HG02642 (cell line): ENCODE data around the gene SLC26A11.

Experiments
- ATAC-seq: cut with Tn5 transposase; IDR thresholded peaks from one replicate; pipeline ENCODE4 v1.9.1; 2021; ENCODE audit warnings: mild to moderate bottlenecking; ENCODE audit not compliant: unreplicated experiment, poor library complexity

SLC26A11 gene

GRCh38 chr17:80216473-80217456 lies 3.5 kb upstream of the SLC26A11 start:
- no peak for ATAC-seq

DNA sequence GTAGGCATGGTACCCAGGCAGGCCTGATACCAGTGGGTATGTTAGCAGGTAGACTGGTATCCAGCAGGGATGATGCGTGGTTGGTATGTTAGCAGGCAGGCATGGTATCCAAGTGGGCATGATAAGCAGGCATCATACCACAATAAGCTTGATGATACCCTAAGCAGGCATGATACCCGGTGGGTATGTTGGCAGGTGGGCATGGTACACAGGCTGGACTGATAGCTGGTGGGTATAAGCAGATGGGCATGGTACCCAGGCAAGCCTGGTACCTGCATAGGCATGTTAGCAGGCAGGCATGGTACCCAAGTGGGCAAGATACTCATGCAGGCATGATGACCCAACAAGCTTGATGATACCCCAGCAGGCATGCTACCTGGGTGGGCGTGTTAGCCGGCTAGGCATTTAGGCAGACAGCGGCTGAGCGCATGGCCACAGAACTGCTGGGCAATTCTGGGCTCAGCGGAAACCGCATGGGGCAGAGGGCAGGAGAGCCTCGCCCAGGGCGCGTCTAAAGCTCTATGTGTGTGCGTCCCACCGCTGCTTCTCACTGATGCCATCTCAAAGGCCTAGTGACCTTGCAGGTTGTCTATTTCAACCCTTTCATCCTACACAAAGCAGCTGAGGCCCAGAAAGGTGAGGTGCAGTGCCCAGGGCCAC lies 2.4 kb upstream of the SLC26A11 start:
- no peak for ATAC-seq

DNA sequence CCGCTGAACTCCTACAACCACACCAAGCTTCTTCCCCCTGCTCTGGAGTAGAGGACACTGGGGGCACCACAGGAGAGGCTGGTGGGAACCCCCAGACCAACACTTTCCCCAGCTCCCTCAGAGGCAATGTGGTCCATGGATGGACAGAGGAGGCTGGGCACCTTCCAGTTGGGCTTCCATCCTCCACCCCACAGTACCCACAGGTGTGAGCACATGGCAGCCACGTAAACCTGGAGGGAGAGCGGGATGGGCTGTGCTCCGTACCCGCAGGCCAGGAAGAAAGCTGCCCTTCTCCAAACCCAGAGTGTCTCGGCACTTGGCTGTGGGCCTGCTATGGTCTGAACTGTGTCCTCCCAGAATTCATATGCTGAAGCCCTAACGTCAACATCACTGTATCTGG lies 1.8 kb upstream of the SLC26A11 start:
- ATAC-seq: no peak

DNA sequence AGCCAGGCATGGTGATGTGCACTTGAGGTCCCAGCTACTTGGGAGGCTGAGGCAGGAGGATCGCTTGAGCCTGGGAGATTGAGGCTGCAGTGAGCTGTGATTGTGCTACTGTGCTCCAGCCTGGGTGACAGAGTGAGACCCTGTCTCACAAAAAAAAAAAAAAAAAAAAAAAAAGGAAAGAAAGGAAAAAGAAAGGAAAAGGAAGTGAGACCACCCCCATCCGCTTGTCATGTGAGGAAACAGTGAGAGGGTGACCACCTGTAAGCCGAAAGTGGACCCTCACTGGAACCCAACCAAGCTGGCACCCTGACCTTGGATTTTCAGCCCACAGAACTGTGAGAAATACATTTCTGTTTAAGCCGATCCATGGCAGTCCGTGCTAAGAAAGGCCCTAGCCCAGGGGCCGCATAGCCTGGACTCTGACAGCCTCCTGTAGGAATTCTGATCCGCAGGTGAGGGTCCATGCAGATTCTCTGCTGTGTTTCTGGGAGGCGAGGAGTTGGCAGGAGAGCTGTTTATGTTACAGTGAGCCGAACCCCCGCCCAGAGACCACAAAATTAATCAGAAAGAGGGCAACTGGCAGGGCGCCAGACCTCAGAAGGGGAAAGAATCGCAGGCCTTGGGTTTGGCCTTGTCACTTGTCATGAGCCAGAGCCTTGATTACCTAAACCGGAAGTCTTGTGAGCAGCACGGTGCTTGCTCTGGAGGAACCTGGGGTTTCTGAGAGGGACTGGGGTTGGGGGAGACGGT lies 1.0 kb upstream of the SLC26A11 start:
- ATAC-seq: peak; percentile 57

- ATAC-seq: peak; percentile 26
These were observed 519 bp upstream of the SLC26A11 start for GRCh38 chr17:80219763-80220053.

DNA sequence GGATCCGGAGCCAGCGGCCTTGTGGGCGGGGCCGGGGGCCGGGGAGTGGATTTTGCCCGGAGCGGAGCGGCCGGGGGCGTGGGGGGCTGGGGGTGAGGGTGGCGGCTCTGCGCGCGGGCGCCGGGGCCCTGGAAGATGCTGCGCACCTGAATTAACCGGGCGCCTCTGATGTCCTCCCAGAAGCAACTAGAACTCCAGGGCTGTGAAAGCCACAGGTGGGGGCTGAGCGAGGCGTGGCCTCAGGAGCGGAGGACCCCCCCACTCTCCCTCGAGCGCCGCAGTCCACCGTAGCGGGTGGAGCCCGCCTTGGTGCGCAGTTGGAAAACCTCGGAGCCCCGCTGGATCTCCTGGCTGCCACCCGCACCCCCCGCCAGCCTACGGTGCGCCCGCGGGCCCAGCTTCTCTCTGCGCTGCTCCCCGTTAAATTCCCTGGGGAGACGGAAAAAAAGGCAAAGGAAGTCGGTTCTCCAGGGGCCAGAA lies 549 bp downstream of the SLC26A11 start:
- no peak for ATAC-seq

DNA sequence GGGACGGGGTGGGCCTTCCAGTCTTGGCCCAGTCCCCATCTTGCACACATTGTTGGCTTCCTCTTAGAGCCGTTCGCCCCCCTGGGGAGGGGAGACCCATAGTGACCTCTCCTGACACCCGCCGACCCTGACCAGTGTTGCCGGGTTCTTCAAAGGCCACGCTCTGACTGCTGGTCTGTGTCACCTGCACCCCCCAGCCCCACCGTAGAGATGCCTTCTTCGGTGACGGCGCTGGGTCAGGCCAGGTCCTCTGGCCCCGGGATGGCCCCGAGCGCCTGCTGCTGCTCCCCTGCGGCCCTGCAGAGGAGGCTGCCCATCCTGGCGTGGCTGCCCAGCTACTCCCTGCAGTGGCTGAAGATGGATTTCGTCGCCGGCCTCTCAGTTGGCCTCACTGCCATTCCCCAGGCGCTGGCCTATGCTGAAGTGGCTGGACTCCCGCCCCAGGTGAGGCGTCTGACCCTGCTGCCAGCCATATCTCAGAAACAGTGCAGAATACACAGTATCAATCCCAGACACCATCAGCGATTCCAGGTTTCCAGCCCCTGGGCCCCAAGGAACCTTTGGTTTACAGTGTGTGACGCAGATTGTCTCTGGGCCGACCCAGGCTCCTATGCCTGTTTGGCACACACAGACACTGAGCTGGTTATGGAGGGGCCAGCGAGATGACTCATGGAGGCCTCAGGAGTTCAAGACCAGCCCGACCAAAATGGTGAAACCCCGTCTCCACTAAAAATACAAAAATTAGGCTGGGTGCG lies 1.3 kb downstream of the SLC26A11 start:
- ATAC-seq: no peak

- no peak for ATAC-seq
These were observed 2.3 kb downstream of the SLC26A11 start for GRCh38 chr17:80222376-80223141.

- ATAC-seq: no peak
These were observed 3.1 kb downstream of the SLC26A11 start for GRCh38 chr17:80223142-80223815.

DNA sequence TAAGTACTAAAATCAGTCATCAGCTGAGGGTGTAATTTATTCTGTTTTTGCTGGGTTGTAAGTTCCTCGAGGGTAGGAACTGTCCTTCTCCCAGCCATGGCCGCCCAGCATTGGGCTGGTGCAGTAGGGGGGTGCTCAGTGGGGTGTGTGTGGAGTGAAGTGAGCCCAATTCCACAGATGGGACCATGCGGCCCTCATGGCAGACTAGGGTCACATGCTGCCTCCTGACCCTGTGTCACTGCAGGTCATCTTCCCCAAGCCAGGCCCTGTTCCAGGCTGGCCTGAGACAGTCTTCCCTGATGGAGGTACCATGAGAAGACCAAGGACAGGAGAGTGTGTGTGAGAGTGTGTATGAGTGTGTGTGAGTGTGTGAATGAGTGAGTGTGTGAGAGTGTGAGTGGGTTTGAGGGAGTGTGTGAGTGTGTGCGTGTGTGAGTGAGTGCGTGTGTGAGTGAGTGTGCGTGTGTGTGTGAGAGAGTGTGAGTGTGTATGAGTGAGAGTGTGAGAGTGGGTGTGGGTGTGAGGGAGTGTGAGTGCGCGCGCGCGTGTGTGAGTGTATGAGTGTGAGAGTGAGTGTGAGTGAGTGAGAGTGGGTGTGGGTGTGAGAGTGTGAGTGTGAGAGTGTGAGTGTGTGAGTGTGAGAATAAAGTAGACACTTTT lies 3.7 kb downstream of the SLC26A11 start:
- ATAC-seq: no peak

GRCh38 chr17:80224683-80225082 lies 4.5 kb downstream of the SLC26A11 start:
- ATAC-seq: no peak

DNA sequence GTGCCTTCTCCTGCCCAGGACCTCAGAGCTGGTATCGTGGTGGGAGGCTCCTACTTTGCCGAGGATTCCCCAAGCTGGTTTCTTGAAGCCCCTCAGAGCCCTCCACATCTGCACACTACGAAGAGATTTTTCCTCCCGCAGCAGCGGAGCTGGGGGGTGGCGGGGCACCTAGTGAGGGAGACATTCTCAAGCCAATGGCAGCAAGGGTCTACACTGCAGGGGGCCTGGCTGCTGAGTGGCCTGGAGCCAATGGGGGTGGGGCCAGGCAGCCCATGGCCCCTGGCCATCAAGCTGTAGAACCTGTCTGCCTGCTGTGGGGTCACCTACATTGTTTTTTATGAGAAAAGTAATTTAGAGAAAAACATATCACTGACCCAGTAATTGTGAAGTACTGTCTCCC lies 5.0 kb downstream of the SLC26A11 start:
- ATAC-seq: no peak

DNA sequence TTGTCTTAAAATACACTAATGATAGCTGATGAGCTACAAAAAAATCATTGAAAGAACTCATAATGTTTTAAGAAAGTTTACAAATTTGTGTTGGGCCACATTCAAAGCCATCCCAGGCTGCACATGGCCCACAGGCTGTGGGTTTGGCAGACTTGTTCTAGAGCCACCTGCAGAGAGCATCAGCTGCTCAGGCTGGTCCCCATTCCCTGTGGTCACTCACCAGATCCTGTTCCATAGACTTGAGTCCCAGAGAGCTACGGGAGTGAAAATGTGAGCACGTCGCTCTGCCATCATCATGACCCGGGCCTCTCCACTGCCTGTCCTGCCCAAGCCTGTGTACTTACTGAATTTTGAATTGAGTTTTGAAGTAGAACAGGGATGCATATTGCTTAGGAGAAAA lies 6.9 kb downstream of the SLC26A11 start:
- no peak for ATAC-seq

GRCh38 chr17:80227666-80228065 lies 7.4 kb downstream of the SLC26A11 start:
- ATAC-seq: no peak

DNA sequence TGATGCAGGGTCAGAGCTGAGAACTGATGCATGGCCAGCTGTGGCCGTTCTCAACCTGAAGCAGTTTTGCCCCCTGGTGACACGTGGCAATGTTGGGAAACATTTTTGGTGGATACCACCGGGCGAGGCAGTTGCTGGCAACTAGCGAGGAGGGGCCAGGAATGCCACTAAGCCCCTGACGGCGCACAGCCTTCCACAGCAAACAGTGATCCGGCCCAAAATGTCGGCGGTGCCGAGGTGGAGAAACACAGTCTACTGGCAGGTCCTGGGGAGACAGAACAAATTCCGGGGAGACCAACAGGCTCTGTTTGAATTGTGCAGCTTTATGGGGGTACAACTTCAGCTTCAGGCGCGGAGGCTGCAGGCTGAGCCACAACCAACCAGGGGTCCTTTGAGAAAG lies 8.2 kb downstream of the SLC26A11 start:
- ATAC-seq: no peak

DNA sequence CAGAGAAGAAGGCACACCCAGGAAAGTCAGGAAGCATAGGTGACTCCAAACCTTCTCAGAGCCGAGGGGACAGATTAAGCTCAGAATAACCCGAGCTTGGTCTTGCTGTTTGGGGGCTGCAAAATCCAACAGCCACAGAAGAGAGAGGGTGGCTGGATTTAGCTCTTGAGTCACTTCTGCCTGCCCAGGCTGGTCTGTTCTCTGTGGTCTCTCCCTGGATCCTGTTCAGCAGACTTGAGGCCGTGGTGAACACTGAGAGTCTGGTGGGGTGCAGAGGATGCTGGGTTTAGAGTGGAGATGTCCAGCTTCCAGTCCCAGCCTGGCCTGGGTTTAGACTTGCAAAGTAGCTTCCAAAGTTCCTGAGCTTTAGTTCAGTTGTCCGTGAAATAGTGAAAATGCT lies 8.8 kb downstream of the SLC26A11 start:
- no peak for ATAC-seq

DNA sequence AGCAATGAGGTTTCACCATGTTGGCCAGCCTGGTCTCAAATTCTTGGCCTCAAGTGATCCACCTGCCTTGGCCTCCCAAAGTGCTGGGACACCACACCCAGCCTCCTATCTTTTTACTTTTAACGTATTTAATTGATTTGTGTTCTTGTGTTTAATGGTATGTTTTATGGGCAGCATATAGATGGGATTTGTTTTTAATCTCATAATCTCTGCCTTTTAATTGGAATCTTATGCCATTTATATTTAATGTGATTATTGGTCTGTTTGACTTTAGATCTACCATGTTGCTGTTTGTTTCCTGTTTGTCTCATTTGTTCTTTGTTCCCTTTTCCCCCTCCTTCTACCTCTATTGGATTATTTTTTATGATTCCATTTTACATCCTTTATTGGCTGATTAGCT lies 12.2 kb downstream of the SLC26A11 start:
- no peak for ATAC-seq

- no peak for ATAC-seq
These were observed 13.0 kb downstream of the SLC26A11 start for GRCh38 chr17:80233202-80233601.
